Hypothalamus (tissue), 51 donors: ENCODE data around the gene IRF2BP1.

Experiments
- DNase-seq, 51 donors: peaks; one replicate each; lab custom pipeline; 2025; lab: John Stamatoyannopoulos, UW

The IRF2BP1 gene

GRCh38 chr19:45885556-45886426 is at the start of gene IRF2BP1:
TSS of gene IRF2BP1 (minus strand) at chr19:45886141. CDS start at chr19:45885774, 367 bp downstream.
- peak; percentile 63 to 95 (median 86) for DNase-seq

GRCh38 chr19:45935267-45935666 is 49.3 kb upstream of the IRF2BP1 start:
- no peak for DNase-seq

- DNase-seq, result no peak
Measured at GRCh38 chr19:45934551-45935230, 48.8 kb upstream of the IRF2BP1 start.

- no peak for DNase-seq
Measured at GRCh38 chr19:45933759-45934158, 47.8 kb upstream of the IRF2BP1 start.

GRCh38 chr19:45931055-45931454 is 45.1 kb upstream of the IRF2BP1 start:
- DNase-seq, result no peak

- DNase-seq, result no peak
Measured at GRCh38 chr19:45929247-45929646, 43.3 kb upstream of the IRF2BP1 start.

- DNase-seq, result peak; percentile 13 to 88 (median 69)
Measured at GRCh38 chr19:45927565-45928261, 41.8 kb upstream of the IRF2BP1 start.

- no peak for DNase-seq
Measured at GRCh38 chr19:45924891-45925447, 39.0 kb upstream of the IRF2BP1 start.

GRCh38 chr19:45922281-45922680 is 36.3 kb upstream of the IRF2BP1 start:
- no peak for DNase-seq

- DNase-seq, result no peak
Measured at GRCh38 chr19:45920458-45920857, 34.5 kb upstream of the IRF2BP1 start.

- peak in 36 of 51 donors; percentile 4 to 68 (median 30) for DNase-seq
Measured at GRCh38 chr19:45919678-45920077, 33.7 kb upstream of the IRF2BP1 start.

- DNase-seq, result no peak
Measured at GRCh38 chr19:45918721-45919120, 32.8 kb upstream of the IRF2BP1 start.

GRCh38 chr19:45917421-45918091 is 31.6 kb upstream of the IRF2BP1 start:
- DNase-seq, result peak in 6 of 51 donors; percentile 6 to 32 (median 20)

GRCh38 chr19:45913874-45914830 is 28.2 kb upstream of the IRF2BP1 start, which contains the start of gene NANOS2:
TSS of gene NANOS2 (minus strand) at chr19:45914778. CDS start at chr19:45914693, 85 bp downstream.
- peak in 8 of 51 donors; percentile 2 to 38 (median 10) for DNase-seq

GRCh38 chr19:45911291-45911690 is 25.4 kb upstream of the IRF2BP1 start:
- no peak for DNase-seq

- DNase-seq, result peak in 1 of 51 donors; percentile 6
Measured at GRCh38 chr19:45908956-45909355, 23.0 kb upstream of the IRF2BP1 start.

GRCh38 chr19:45906221-45906620 is 20.3 kb upstream of the IRF2BP1 start:
- no peak for DNase-seq

- no peak for DNase-seq
Measured at GRCh38 chr19:45905011-45905410, 19.1 kb upstream of the IRF2BP1 start.
